Kidney (tissue), 22 donors: ENCODE results near the gene POU4F2. TPM values are rescaled to one million over a fixed set of nuclear protein-coding genes. Genes with fewer than 3 reads are reported as not detected.

ENCODE experiments used
- DNase-seq, 5 donors: peaks; one replicate each; pipeline ENCODE4 v3.0.0-alpha.2; 2013 to 2020
- FAIRE-seq: peaks from 2 replicates; lab custom pipeline; 2012; peaks lifted over from hg19 to GRCh38; lab: Jason Lieb, UNC
- H3K27ac ChIP-seq, 2 donors: one replicate each; pipeline ENCODE4 v1.7.0; 2013; ENCODE audit warnings: low read depth in 2 of 2, low read length in 2 of 2, inconsistent platforms in 1 of 2
- H3K27me3 ChIP-seq: one replicate; pipeline ENCODE4 v1.7.1; 2013; ENCODE audit warnings: low read length, inconsistent platforms; ENCODE audit not compliant: control insufficient read depth, insufficient read depth
- H3K36me3 ChIP-seq, 3 donors: one replicate each; pipeline versions ENCODE4 v1.7.0 to v1.7.1; 2013; ENCODE audit warnings: low read length in 3 of 3, control low read depth in 1 of 3, inconsistent platforms in 1 of 3; ENCODE audit not compliant: insufficient read depth in 3 of 3, control insufficient read depth in 2 of 3
- H3K4me1 ChIP-seq, 3 donors: one replicate each; pipeline versions ENCODE4 v1.7.0 to v1.7.1; 2013; ENCODE audit warnings: low read length in 3 of 3, inconsistent platforms in 1 of 3, low read depth in 1 of 3; ENCODE audit not compliant: control insufficient read depth in 2 of 3, insufficient read depth in 2 of 3
- H3K4me3 ChIP-seq, 3 donors: one replicate each; pipeline versions ENCODE4 v1.7.0 to v1.8.1; 2013; ENCODE audit warnings: low read length in 3 of 3, control low read depth in 1 of 3, inconsistent platforms in 1 of 3
- H3K9ac ChIP-seq, 3 donors: one replicate each; pipeline versions ENCODE4 v1.7.0 to v1.7.1; 2013; ENCODE audit warnings: low read length in 3 of 3, control low read depth in 1 of 3, inconsistent platforms in 1 of 3
- H3K9me3 ChIP-seq, 3 donors: one replicate each; pipeline versions ENCODE4 v1.7.0 to v1.7.1; 2013; ENCODE audit warnings: low read length in 3 of 3, control low read depth in 1 of 3, inconsistent platforms in 1 of 3; ENCODE audit not compliant: control insufficient read depth in 2 of 3, insufficient read depth in 1 of 3
- intact Hi-C: fragments of 100-400 bp; cut with DNase I; formaldehyde crosslinking; loops from one replicate; pipeline ENCODE4 v1.11.1; 2022
- long read RNA-seq, 10 donors: library from polyadenylated mRNA in 1 of 10; unstranded in 1 of 10; transcript quantifications; one replicate each; pipeline ENCODE4 v2.0.0 and lab custom pipeline, GENCODE V29; 2021 to 2026
- polyA plus RNA-seq: library from polyadenylated mRNA; stranded (reverse); fragments of 350-450 nt; fragmentation: Illumina TruSeq; extraction: RNeasy Lipid Tissue Mini Kit (QIAGEN cat#74804); gene quantifications from one replicate; pipeline ENCODE4 v1.2.3, GENCODE V29; 2014; ENCODE audit warnings: low read depth, low replicate concordance; ENCODE audit not compliant: insufficient read depth
- total RNA-seq: library from RNA; stranded (reverse); fragmentation: NEBNext Ultra II Directional; extraction: Animal tissue kit (Norgen Biotek cat#: 25700); gene quantifications from one replicate; pipeline ENCODE4 v1.2.1, GENCODE V29; 2021
- TF ChIP-seq, protein P1 (sequence below): IDR thresholded peaks from 3 replicates; pipeline ENCODE4 v1.5.1; 2012; ENCODE audit warnings: mild to moderate bottlenecking, moderate library complexity, borderline replicate concordance; ENCODE audit not compliant: insufficient read depth; ENCODE audit errors: extremely low read depth
- donor health status: control.
- donor health status: control.
- donor health status: control.
- donor health status: control.
- donor health status: control.
- donor health status: DM: yes; HTN: yes; CAD: no.
- donor health status: Normal renal cell carcinoma (clear cell type).

Gene POU4F2, protein sequence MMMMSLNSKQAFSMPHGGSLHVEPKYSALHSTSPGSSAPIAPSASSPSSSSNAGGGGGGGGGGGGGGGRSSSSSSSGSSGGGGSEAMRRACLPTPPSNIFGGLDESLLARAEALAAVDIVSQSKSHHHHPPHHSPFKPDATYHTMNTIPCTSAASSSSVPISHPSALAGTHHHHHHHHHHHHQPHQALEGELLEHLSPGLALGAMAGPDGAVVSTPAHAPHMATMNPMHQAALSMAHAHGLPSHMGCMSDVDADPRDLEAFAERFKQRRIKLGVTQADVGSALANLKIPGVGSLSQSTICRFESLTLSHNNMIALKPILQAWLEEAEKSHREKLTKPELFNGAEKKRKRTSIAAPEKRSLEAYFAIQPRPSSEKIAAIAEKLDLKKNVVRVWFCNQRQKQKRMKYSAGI
- total RNA-seq (not detected), polyA plus RNA-seq (not detected)
- long read RNA-seq, donor 1, result 0 reads
- long read RNA-seq, donor 2, result 0 reads
- long read RNA-seq, donor 3, result 0 reads
- long read RNA-seq, donor 4, result 0 reads
- long read RNA-seq, donor 5, result 0 reads
- long read RNA-seq, donor 6, result 0 reads
- long read RNA-seq, donor 7, result 0 reads
- long read RNA-seq, donor 8, result 0 reads
- long read RNA-seq, donor 9, result 0 reads
- long read RNA-seq, donor 10, result 0 reads

DNA sequence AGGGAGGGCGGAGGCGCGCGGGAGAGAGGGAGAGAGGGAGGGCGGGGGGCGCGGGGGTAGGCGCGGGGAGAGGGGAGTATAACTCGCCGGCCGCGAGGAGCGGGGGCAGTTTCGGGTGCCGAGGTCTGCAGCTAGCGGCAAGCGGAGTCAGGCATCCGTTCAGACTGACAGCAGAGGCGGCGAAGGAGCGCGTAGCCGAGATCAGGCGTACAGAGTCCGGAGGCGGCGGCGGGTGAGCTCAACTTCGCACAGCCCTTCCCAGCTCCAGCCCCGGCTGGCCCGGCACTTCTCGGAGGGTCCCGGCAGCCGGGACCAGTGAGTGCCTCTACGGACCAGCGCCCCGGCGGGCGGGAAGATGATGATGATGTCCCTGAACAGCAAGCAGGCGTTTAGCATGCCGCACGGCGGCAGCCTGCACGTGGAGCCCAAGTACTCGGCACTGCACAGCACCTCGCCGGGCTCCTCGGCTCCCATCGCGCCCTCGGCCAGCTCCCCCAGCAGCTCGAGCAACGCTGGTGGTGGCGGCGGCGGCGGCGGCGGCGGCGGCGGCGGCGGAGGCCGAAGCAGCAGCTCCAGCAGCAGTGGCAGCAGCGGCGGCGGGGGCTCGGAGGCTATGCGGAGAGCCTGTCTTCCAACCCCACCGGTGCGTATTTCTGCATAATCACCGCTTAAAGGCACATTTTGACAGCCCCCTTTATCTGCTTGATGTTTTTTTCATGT lies at the start of gene POU4F2:
Gene POU4F2 (plus strand): TSS at position 108 of the 720 bp plus-strand sequence. CDS start 248 bp downstream, at position 356.
- H3K36me3 ChIP-seq, result no peaks in the 10 kb centered on the region
- peaks cover 53% of the 10 kb centered on the region for H3K27me3 ChIP-seq
- H3K9ac ChIP-seq, result no peak within 1 kb of the TSS
- no peak within 1 kb of the TSS for H3K4me3 ChIP-seq
- intact Hi-C loops, result no loop called here
- no peak within 1 kb of the TSS for H3K27ac ChIP-seq
- TF ChIP-seq, protein P1, sequence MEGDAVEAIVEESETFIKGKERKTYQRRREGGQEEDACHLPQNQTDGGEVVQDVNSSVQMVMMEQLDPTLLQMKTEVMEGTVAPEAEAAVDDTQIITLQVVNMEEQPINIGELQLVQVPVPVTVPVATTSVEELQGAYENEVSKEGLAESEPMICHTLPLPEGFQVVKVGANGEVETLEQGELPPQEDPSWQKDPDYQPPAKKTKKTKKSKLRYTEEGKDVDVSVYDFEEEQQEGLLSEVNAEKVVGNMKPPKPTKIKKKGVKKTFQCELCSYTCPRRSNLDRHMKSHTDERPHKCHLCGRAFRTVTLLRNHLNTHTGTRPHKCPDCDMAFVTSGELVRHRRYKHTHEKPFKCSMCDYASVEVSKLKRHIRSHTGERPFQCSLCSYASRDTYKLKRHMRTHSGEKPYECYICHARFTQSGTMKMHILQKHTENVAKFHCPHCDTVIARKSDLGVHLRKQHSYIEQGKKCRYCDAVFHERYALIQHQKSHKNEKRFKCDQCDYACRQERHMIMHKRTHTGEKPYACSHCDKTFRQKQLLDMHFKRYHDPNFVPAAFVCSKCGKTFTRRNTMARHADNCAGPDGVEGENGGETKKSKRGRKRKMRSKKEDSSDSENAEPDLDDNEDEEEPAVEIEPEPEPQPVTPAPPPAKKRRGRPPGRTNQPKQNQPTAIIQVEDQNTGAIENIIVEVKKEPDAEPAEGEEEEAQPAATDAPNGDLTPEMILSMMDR, result no peak
- DNase-seq (peak in 3 of 5 donors; percentile 24 to 53 (median 30)), FAIRE-seq (no peak)
- H3K4me1 ChIP-seq, result peaks cover 0 to 6% (median 0%) of the 10 kb centered on the region in 3 donors
- no peaks in the 10 kb centered on the region for H3K9me3 ChIP-seq

DNA sequence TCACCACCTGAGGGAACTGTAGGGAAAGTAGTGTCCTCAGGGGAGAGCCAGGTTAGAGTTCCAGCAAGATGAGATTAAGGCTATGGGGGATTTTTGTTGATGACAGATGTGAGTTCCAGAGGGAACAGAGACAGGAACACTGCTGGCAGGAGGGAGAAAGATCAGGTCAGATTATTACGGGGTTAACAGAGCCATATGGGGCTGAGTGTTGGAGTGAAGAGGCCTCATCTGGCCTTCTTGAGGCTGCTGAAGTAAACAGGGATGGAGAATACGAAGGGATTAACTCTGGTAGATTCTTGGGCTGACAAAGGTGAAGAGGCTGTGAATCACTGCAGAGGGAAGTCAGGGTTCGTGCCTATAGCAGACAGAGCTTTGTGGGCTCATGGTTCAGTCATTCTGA lies 47.9 kb upstream of the POU4F2 start:
- DNase-seq (no peak), FAIRE-seq (no peak)
- Histone ChIP-seq H3K9me3 (peaks cover 0 to 5% (median 0%) of the 10 kb centered on the region in 3 donors), H3K4me1 (no peaks in the 10 kb centered on the region), H3K9ac (no peak overlapping the region), H3K27ac (no peak overlapping the region), H3K36me3 (no peaks in the 10 kb centered on the region), H3K27me3 (no peaks in the 10 kb centered on the region), H3K4me3 (no peak overlapping the region)
- TF ChIP-seq, protein P1, result no peak
- intact Hi-C loops, result no loop called here

DNA sequence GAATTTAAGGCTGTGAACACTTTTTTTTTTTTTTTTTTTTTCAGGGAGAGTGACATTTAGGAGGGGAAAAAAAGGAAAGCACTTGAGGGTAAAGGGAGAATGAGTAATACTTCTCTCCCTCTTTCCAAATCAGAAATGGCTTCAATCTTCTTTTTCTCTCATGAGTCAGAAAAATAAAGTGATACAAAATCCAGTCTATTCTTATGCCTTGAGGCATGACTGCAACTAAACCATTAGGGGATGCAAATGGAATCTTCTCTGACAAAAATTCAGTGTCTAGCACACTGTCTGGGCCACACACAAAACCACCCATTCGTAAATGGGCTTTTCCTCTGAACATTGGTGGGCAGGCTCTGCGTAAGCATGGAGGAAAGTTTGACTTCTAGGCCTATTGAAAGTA lies 46.7 kb upstream of the POU4F2 start:
- Histone ChIP-seq H3K27ac (no peak overlapping the region), H3K4me1 (no peaks in the 10 kb centered on the region), H3K9me3 (peaks cover 0 to 5% (median 0%) of the 10 kb centered on the region in 3 donors), H3K36me3 (no peaks in the 10 kb centered on the region), H3K9ac (no peak overlapping the region), H3K4me3 (no peak overlapping the region), H3K27me3 (no peaks in the 10 kb centered on the region)
- DNase-seq (no peak), FAIRE-seq (no peak)
- intact Hi-C loops, result no loop called here
- TF ChIP-seq, protein P1, result no peak
